HG02973 (cell line): ENCODE results near the gene GOLGA8H.
"Not testable (repeated sequence)": the region's sequence is repeated elsewhere in the genome, so short reads cannot be mapped to it uniquely, and the experiment has no call there.

ENCODE experiments used
- ATAC-seq: cut with Tn5 transposase; IDR thresholded peaks from one replicate; pipeline ENCODE4 v1.9.1; 2021; ENCODE audit warnings: moderate library complexity; ENCODE audit not compliant: unreplicated experiment

Gene GOLGA8H, protein sequence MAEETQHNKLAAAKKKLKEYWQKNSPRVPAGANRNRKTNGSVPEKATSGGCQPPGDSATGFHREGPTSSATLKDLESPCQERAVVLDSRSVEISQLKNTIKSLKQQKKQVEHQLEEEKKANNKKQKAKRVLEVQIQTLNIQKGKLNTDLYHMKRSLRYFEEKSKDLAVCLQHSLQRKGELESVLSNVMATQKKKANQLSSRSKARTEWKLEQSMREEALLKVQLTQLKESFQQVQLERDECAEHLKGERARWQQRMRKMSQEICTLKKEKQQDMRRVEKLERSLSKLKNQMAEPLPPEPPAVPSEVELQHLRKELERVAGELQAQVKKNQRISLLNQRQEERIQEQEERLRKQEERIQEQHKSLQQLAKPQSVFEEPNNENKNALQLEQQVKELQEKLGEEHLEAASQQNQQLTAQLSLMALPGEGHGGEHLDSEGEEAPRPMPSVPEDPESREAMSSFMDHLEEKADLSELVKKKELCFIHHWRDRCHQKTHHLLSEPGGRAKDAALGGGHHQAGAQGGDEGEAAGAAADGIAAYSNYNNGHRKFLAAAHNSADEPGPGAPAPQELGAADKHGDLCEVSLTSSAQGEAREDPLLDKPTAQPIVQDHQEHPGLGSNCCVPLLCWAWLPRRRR

DNA sequence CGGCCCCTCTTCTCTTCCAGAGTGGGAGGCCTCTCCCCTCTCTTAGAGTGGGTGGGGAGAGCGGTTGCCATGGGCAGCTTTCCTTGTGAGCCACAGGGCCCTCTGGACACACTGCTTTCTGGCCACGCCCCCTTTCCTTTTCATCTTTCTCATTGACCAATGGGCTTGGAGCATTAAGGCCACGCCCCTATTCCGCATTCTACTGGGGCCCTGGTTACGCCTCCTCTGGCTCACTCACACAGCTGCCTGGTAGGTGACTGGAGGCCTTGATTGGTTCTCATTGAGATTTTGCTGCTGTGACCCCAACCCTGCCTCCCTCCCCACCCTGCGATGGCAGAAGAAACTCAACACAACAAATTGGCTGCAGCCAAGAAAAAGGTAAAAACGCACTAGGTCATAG is at the start of gene GOLGA8H:
Gene GOLGA8H, plus strand, starts transcription at position 233 of the 400 bp plus-strand sequence. Its CDS starts 98 bp downstream, at position 331.
- ATAC-seq = not testable (repeated sequence)

DNA sequence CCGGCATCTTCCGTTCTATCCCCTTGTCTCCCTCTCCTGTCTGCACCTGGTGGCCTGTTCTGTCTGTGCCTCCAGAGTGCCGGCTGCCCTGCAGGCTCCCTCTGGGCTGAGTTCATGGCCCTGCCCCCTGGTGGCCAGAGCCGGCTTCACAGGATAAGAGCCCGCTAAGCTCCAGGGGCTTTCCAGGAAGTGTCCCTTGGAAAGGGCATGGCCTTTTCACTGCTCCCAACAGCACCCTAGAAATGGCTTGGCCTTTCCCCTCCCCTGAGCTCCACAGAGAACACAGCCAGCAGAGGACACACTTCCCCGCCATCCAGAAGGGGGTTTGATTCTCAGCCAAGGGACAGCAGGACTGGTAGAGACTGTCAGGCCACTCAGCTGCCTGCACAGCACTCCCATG is 36.9 kb upstream of the GOLGA8H start:
- not testable (repeated sequence) for ATAC-seq

DNA sequence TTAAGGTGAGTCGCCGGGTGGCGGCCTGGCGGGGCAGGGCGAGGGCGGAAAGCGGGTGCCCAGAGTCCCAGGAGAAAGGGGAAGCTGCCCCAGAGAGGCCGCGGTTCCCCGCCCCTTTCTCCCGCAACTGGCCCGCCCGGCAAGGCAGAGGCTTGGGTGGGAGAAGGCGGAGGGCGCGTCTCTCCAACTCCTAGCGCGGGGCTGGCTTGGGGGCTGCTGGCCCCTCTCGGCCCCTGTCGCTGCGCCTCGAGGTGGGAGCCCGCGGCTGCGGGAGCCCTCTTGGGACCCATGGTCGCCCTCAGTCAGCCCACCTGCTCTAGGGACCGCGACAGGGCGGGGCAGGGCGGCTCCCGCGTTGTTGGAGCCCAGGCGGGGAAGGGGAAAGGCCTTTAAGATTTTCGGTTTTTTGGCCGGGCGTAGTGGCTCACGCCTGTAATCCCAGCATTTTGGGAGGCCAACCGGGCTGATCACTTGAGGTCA is 30.8 kb upstream of the GOLGA8H start:
- ATAC-seq = not testable (repeated sequence)

DNA sequence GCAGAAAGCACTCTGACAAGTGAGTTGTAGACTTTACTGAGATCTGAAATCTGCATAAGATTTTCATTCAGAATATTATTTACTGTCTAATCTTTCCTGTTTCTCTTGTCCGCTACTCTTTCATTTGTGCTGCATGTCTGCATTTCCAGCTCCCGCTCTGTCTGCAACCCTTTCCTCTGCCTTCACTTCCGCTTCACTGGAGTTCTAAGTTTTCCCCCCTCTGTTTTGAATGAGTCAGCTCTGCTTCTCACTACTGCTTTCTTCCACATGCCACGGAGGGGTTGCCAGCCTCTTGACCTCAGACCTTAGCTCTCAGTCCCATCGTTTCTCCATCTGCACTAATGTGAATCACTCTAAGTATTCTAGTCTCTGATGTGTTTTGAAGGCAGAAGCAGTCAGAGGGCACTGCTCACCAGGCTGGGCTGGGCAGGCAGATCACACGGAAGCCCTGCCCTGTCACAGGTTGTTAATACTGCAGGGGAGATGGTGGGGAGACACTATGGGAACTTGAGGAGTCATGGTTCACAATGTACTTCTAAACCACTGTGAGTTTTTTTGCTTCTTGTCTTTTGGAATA is 24.3 kb upstream of the GOLGA8H start:
- not testable (repeated sequence) for ATAC-seq

DNA sequence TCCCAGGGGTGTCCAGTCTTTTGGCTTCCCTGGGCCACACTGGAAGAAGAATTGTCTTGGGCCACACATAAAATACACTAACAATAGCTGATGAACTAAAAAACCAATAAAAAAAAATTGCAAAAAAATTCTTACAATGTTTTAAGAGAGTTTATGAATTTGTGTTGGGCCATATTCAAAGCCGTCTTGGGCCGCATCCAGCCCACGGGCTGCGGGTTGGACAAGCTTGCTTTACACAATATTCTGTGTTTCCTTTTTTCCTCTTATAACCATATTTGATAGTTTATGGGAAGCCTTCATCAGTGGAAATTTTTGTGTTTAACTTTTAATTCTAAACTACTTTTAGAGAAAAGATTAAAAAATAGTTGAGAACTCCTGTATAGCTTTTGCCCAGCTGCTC is 23.1 kb upstream of the GOLGA8H start:
- ATAC-seq = not testable (repeated sequence)

DNA sequence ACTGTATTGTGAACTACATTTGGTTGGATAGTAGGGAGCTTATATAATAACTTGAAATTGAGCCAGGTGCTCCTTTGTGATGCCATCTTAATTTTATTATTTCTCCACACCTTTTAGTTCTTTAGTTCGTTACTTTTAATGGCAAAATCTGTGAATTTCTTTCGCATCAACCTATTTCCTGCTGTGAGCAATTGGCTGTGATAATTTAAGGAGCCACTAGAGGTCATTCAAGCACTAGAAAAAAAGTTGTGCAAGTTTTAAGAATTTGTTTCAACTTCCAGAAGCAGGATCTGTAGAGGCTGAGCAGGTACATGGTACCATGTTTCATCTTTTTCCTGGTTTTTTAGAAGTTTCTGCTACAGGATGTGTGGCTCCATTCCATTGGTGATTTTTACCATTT is 4.9 kb upstream of the GOLGA8H start:
- not testable (repeated sequence) for ATAC-seq

DNA sequence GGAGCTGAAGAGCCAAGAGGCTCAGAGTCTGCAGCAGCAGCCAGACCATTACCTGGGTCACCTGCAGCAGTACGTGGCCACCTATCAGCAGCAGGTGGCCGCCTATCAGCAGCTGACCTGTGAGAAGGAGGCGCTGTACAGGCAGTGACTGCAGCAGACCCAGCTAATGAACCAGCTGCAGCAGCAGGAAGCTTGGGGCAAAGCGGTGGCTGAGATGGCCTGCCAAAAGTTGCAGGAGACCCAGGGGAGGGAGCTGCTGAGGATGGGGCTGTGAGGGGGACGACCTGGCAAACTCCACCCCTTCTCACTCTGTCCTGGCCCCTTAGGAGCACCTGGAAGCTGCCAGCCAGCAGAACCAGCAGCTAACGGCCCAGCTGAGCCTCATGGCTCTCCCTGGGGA is 8.4 kb downstream of the GOLGA8H start:
- ATAC-seq = not testable (repeated sequence)

DNA sequence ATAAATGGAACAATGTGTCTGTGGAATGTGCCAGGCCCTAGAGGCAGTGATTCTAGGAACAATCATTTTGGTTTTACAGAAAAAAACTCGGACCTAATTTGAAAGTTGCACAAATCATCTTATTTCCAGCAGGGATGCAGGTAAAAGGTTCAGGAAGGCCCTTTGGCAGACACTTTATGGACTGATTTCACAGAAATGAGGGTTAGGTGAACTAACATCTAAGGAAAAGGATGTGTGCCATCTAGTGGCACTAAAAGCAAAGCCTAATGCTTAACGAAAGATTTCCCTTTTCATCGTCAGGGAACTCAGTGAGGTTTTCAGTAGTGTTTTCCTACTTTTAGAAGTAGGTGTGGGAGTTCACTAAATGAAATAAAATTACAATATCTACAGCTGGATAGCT is 17.5 kb downstream of the GOLGA8H start:
- not testable (repeated sequence) for ATAC-seq

DNA sequence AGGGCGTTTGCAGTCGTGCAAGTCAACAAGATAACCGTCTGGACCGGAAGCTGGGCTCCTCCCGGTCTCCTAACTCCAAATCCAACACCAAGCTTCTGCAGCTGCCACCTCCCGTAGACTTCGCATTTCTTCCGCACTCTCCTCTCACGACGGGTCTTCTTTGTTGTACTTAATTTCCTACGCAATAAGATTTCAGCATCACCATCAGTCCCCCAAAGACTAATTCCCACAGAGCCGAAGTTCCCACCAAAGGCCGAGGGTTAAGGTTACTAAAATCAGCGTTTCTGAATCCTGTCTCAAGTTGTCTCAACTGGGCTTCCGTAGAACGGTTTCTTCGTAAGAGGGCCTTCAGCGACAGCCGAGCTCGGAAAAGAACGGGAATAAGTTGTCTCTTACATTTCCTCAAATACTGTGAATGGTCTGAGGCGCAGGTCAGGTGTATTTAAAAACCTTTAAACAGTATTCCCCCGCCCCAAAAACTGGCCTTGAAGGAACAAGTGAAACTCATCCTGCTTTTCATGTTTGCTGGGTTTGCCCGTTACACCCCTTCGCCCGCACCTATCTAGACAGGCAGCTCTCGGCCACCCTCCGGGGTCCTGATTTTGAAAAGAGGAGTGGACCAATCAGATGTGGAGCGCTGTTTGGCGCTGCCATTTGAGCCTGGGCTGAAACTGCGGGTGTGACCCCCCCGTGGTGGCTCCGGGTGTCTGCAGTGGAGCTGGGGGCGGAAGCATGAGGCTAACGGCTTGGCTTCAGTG is 21.8 kb downstream of the GOLGA8H start, which contains the start of gene ARHGAP11B:
Gene ARHGAP11B, plus strand, starts transcription at position 693 of the 758 bp plus-strand sequence.
- ATAC-seq = peak; percentile 85

DNA sequence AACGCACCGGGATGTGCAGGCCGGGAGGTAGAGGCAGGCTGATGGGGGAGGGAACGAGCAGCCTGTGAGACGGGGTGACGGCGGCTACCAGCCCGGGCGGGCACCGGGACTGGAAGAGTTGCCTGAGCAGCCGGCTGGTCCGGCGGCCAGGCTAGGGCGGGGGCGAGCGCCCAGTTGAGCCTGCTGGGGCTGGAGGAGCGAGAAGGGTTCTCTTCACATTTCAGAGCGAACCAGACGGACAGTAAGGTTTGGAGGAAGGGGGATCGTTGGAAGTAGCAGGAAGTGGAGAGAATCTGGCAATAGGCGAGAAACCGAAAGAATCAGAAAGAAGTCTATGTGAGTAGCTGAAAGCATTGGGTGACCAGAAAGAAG is 22.4 kb downstream of the GOLGA8H start:
- ATAC-seq = not testable (repeated sequence)

DNA sequence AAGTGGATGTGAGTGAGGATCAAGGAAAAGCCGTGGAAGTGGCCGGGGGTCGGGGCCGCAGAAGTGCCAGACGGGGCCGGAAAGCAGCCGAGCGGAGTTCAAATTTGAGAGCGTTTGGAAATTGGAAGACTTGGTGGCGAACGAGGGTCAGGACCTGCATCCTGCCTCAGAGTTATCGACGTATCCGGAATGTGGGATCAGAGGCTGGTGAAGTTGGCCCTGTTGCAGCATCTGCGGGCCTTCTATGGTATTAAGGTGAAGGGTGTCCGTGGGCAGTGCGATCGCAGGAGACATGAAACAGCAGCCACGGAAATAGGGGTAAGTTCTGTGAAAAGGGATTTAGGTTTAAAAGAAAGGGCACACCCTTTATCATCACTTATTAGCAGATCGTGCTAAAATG is 22.8 kb downstream of the GOLGA8H start:
- ATAC-seq = not testable (repeated sequence)

DNA sequence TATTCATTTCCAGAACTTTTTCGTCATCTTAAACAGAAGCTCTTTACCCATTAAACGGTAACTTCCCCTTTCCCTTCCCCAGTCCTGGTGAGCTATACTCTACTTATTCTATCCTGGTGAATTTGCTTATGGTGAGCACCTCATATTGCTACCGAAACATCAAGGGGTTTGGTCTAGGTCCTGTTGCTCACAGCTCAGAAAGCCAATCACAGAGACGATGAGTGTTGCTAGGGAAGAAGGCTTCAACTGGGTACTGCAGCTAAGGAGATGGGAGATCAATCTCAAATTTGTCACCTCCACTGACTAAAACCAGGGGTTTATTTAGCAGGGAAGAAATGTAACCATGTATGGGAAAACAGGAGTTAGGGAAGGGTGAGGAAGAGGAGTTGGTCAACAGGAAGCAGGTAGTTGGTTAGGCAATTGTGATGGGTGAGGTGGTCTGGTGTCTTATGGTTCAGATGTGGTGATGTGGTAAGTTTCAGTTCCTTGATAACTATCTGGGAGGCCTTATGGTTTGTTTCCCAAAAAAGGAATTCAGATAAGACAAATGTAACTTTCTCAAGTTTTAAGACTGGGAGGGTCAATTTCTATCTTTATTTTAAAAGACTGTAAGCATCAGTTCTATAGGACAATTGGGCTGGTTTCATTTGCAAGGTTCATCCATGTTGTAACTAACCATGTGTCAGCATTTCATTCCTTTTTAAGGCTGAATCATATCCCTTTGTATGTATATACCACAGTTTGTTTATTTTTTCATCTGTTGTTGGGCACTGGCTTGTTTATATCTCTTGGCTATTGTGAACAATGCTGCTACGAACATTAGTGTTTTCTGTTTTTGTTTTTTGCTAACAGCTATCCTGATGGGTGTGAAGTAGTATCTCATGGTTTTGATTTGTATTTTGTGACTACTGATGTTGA is 46.4 kb downstream of the GOLGA8H start:
- ATAC-seq = peak; percentile 96

DNA sequence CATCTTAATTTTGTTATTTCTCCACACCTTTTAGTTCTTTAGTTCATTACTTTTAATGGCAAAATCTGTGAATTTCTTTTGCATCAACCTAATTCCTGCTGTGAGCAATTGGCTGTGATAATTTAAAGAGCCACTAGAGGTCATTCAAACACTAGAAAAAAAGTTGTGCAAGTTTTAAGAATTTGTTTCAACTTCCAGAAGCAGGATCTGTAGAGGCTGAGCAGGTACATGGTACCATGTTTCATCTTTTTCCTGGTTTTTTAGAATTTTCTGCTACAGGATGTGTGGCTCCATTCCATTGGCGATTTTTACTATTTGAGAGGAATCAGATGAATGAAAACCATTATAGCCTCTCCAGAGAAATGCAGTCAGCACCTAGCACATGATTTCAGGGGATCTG is 57.3 kb downstream of the GOLGA8H start:
- ATAC-seq = not testable (repeated sequence)
